NCI-H526 treated with DMSO at 0.1 percent for 48 hours (cell line): ENCODE measurements around the gene METTL9.
"Not testable (repeated sequence)": the region's sequence is repeated elsewhere in the genome, so short reads cannot be mapped to it uniquely, and the experiment has no call there.

ENCODE experiments used
- DNase-seq: peaks from one replicate; lab custom pipeline; 2025; lab: John Stamatoyannopoulos, UW

The METTL9 gene

GRCh38 chr16:21663889-21664647 is 64.7 kb downstream of the METTL9 start, which contains the start of gene OTOA:
Gene OTOA, plus strand, starts transcription at chr16:21663968. Its CDS starts 14,547 bp downstream, at chr16:21678515.
- DNase-seq: no peak

DNA sequence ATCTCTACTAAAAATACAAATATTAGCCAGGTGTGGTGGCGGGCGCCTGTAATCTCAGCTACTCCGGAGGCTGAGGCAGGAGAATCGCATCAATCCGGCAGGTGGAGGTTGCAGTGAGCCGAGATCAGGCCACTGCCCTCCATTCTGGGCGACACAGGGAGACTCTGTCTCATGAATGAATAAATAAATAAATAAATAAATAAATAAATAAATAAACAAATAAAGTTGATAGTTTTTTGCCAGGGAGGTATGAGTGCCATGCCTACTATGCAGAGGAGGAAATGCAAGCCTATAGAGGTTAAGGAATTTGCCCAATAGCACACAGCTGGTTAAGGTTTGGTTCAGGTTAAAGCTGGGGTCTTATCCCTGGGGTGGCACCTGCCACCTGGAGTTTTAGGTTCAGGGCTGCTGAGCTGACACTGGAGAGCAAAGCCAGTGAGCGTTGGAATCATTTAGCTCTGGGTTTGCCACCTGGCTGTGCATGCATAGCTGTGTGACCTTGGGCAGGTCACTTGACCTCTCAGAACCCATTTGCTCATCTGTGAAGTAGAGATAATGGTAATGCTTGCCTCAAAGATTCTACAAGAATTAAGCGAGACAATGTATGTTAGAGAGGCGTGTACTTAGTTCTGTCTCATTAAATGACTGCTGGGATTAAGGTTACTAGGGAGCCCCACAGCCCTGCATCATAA is 65.6 kb downstream of the METTL9 start:
- no peak for DNase-seq

DNA sequence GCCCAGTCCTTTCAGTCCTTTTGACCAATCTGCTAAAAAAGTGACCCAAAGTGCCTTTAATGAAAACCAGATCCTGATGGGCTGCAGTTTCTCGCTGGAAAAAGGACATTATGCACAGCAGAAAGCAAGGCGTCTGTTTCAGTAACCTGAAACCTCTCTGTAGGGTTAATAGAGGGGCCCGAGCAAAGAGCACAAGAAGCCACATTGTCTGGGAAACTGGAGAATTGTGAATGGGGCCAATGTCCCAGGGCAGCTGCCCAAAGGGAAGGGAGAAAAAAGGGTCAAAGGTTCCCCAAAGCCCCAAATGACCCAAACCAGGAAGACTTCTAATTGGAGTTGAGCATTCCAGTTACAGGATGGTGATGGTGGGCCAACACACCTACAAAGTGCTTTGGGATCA is 67.4 kb downstream of the METTL9 start:
- DNase-seq: peak; percentile 6

GRCh38 chr16:21667575-21667974 is 68.2 kb downstream of the METTL9 start:
- DNase-seq: no peak

DNA sequence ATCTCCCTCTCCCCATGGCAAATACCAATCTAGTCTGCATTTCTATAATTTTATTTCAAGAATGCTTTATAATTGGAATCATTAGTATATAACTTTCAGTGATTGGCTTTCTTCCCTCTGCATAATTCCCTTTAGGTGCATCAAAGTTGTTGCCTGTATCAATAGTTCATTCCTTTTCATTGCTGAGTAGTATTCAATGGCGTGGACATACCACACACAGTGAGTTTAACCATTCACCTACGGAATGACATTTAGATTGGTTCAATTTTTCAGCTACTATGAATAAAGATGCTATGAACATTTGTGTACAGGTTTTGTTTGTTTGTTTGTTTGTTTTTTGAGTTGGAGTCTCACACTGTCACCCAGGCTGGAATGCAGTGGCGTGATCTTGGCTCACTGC is 74.1 kb downstream of the METTL9 start:
- DNase-seq: no peak

GRCh38 chr16:21674456-21674855 is 75.1 kb downstream of the METTL9 start:
- DNase-seq: not testable (repeated sequence)

DNA sequence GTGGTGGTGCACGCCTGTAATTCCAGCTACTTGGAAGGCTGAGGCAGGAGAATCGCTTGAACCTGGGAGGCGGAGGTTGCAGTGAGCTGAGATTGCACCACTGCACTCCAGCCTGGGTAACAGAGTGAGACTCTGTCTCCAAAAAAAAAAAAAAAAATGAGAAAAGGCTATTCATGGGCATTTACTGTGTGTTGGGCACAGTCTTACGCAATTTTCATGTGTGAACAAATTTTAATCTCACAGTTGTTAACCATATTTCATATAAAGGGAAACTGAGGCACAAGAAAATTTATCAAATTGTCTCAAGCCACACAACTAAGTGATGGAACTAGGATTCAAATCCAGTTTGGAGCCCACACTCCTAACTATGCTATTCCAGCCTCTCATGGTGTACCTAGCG is 81.3 kb downstream of the METTL9 start:
- not testable (repeated sequence) for DNase-seq

GRCh38 chr16:21683184-21683583 is 83.8 kb downstream of the METTL9 start:
- no peak for DNase-seq

DNA sequence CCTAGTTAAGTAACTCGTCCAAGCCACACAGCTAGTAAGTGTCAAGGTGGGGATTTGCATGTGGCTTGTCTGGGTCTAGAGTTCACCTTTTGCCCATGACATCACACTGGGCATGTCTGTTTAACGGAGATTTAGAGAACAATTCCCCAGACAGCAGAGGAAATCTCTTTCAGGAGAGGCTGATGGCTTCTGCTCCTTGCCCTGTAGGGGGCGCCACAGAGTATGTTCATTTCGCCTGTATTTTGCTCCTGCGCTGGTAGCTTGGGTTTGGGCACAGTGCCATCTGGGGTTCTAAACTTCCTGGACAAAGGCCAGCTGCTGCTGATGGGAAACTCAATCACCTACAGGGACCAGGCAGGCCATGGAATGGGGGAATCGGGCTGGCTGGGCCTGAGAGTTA is 84.8 kb downstream of the METTL9 start:
- DNase-seq: no peak

DNA sequence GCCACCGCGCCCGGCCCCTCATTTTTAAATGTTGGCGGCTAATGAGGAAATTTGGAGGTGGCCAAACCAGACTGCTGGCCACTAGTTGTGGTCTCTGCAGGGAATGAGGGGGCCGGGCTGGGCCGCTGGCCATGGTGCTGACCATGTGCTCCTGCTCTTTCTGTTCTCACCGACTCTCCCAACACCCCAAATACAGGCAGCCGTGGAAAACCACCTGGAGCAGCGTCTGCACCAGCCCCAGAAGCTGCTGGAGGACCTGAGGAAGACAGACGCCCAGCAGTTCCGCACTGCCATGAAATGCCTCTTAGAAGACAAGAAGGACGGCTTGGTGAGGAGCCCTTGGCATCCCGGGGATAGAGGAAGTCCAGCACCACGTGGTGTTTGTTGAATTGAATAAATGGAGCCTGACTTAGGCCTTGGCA is 85.7 kb downstream of the METTL9 start:
- DNase-seq: no peak

- DNase-seq: no peak
Observed at GRCh38 chr16:21689107-21689506, 89.7 kb downstream of the METTL9 start.

- DNase-seq: not testable (repeated sequence)
Observed at GRCh38 chr16:21690967-21691366, 91.6 kb downstream of the METTL9 start.

DNA sequence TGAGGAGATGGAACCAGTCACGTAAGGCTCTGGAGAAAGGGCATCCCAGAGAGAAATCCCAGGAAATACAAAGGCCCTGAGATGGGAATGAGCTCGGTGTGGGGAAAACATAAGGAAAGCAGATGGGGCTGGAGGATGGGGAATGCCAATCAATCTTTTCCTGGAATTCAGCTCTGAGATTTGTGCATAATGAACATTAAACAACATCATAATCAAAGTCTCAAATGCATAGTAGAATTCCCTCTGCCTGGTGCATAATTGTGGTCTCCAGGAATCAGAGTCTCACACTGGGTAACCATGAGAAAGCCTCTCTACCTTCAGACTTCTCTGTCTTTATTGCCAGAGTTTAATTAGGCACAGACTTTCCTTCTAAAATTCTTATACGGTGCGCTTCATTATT is 95.2 kb downstream of the METTL9 start:
- DNase-seq: no peak

GRCh38 chr16:21697032-21697431 is 97.7 kb downstream of the METTL9 start:
- DNase-seq: no peak

DNA sequence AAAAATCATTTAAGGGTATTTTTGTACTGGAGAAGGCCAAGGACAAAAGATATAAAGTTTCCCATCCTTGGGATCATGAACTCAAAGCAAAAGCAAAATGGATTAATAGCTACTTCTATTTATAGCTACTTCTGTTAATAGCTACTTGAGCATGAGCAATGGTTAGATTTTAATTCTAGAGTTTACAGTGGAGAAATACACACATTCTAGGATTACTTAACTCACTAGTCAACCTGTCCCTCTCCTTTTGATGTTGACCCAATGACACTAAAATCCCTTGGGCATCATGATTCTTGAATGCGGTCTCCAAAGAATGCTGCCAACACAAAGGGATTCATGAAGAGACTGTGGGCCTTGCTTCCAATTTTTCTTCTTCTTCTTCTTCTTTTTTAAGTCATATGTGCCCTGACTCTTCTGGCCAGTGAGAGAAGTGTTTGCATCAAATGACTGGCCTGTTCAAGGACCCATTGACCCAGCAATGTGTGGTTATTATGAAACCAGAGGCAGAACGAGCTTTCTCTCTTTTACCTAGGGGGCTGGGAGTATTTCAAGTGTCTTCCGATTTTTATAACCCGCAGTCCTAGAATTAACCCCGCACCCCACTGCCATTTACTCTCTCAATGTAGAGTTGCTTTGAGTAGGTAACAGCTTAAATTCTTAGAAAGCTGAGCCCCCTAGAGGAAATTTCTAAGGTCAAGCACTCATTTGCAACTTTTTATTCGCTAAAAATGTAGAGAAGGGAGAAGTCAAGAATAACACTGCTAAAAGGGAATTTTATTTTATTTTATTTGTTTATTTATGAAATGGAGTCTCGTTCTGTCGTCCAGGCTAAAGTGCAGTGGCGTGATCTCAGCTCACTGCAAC is 99.0 kb downstream of the METTL9 start:
- DNase-seq: no peak

DNA sequence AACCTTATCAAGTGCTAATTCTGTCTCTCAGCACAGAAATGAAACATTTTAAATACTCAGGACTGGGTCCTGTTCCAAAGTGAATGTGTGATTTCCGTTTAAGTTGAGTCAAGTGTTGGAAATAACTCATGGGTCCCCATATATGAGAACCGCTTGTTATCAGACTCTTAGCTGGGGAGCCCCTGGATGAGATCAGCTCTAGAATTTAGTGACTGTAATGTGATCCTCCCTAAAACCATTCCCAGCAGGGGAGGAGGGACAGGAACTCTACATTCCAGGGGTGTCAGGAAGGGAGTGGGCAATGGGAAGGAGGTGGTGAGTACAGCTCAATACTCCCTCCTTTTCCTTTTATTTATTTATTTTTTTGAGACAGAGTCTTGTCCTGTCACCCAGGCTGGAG is 101.9 kb downstream of the METTL9 start:
- no peak for DNase-seq

DNA sequence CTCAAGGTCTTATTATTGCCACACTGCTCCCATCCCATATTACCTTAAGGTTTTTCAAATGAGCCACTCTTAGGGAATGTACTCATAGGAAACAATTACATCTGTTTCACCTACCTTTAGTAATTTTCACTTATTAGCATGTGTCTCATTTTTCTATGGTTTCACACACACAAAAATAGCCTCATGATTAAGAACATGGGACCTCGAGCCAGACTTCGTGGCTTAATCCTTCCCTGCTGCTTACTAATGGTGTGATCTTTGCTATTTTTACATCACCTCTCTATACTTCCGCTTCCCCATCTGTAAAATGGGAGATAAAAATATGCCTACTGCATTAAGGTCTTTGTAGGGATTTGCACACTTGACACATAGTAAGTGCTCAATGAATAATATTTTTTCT is 102.9 kb downstream of the METTL9 start:
- no peak for DNase-seq

DNA sequence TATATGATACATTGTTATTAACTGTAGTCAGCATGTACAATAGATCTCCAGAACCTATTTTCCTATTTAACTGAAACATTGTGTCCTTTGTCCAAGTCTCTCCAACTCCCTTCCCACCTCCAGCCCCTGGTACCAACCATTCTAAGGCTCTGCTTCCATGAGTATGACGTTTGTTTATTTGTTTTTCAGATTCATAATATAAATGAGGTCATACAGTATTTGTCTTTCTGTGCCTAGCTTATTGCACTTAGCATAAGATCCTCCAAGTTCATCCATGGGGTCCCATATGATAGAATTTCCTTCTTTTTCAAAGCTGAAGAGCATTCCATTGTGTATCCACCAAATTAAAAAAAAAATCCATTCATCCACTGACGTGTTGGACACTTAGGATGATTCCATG is 103.8 kb downstream of the METTL9 start:
- no peak for DNase-seq

GRCh38 chr16:21703589-21704174 is 104.3 kb downstream of the METTL9 start:
- DNase-seq: peak; percentile 7

DNA sequence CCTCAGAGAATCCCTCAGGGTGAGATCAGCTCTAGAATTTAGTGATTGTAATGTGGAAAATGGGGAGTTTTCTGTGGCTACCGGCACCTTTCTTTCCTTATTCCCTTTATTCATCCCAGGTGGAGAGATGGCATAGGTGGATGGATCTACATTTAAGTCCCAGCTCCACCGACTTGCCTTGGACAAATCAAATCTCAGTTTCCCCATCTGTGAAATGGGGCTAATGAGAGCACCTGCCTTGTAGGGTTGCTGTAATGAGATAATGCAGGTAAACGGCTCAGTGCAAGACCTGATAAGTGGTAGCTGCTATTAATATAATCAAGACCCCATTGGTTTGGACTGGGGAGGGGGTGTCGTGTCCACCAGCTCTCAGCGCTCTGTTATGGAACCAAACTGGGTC is 104.9 kb downstream of the METTL9 start:
- no peak for DNase-seq

DNA sequence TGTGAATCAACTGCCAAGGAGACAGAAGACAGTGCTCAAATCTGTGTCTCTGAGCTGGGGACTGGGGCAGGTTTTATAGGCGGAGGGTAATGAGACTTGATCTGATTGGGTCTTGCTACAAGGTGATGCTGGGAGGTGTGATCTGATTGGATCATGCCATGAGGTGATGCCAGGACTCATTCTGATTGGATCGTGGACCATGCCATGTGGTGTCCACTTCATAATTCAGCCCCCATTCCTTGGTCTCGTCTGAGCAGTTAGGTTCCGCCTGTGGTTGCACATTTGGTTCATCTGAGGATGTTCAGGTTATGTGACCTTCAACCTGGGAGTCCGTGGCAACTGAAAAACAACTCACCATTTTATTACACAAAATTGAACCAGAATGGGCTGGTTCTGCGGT is 105.4 kb downstream of the METTL9 start:
- DNase-seq: no peak
